ENCODE results near the gene UBA7. TPM values are rescaled to one million over a fixed set of nuclear protein-coding genes. Genes with fewer than 3 reads are reported as not detected.

UBA7 gene
- total and polyA plus RNA-seq, 2 experiments from 2014 or later, result 14.7 to 21.6 TPM

GRCh38 chr3:49804141-49805041 lies 9.4 kb downstream of the UBA7 start:
- Histone ChIP-seq H3K27ac (peak overlapping the region; percentile 95), H3K4me3 (peak overlapping the region; percentile 83), H3K4me1 (ENCODE audit: insufficient read depth) (peaks cover 33% of the 10 kb centered on the region), H3K4me2 (peak overlapping the region; percentile 97), H4K20me1 (ENCODE audit: insufficient read depth, poor library complexity, severe bottlenecking) (no peaks in the 10 kb centered on the region), H3K79me2 (peaks cover 7% of the 10 kb centered on the region), H3K9me2 (replicated peaks; ENCODE audit: insufficient read depth) (no peaks in the 10 kb centered on the region), H2AFZ (no peak overlapping the region), H3K27me3 (peaks cover 13% of the 10 kb centered on the region), H3K9me3 (ENCODE audit: low read depth) (no peaks in the 10 kb centered on the region), H3K36me3 (replicated peaks; ENCODE audit: insufficient read depth, low read depth) (no peaks in the 10 kb centered on the region)
- DNase-seq (ENCODE audit: low spot score), result no peak
- 74% methylated on average over 26 of the region's 26 CpGs for WGBS (ENCODE audit: low lambda C conversion rate, missing lambda C conversion rate)
- TF ChIP-seq CTCF (IDR thresholded peaks at IDR 0.05; ENCODE audit: poor library complexity) (no peak), EZH2phosphoT487 (IDR thresholded peaks at IDR 0.05; ENCODE audit: low read depth, severe bottlenecking, unreplicated experiment) (no peak), EZH2 (IDR thresholded peaks at IDR 0.05; ENCODE audit: borderline replicate concordance) (no peak)

DNA sequence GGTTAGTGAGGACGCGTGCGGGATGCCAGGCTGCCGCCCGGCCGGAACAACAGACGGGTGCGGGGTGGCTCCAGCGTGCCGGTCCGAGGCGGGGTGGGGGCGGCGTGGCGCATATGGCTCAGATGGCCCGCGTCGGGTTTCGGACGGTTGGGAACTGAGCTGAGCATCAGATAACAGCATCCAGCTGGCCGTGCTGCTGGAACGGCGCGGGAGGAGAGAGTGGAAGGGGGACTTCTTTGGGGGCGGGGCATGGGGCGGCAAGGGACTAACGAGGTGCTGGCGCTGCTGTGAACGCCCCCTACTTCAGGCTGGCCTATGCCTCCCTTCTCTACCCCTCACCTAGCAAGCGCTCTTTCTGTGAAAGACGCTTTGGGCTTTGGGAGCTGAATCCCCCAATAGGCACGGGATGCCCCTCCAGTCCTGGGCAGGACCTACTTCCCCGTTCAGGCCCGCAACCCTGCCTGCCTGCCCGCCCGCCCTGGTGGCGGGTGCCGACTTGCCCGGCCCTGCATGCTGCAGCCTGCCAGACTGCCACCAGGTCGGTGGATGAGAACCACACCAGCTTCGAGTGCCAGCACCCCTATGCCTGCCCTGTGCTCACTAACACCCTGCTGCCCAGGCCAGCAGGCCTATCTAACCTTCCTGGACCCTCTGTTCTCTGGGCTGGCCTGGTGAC lies 10.2 kb downstream of the UBA7 start:
- 9% methylated on average over 24 of the region's 41 CpGs for WGBS (ENCODE audit: low lambda C conversion rate, missing lambda C conversion rate)
- H4K20me1 ChIP-seq (ENCODE audit: insufficient read depth, poor library complexity, severe bottlenecking), result no peaks in the 10 kb centered on the region
- peak overlapping the region; percentile 97 for H3K4me2 ChIP-seq
- no peak for TF ChIP-seq CTCF (IDR thresholded peaks at IDR 0.05; ENCODE audit: poor library complexity)
- no peak for TF ChIP-seq EZH2phosphoT487 (IDR thresholded peaks at IDR 0.05; ENCODE audit: low read depth, severe bottlenecking, unreplicated experiment)
- no peak for TF ChIP-seq EZH2 (IDR thresholded peaks at IDR 0.05; ENCODE audit: borderline replicate concordance)
- H3K9me3 ChIP-seq (ENCODE audit: low read depth), result no peaks in the 10 kb centered on the region
- no peaks in the 10 kb centered on the region for H3K36me3 ChIP-seq (replicated peaks; ENCODE audit: insufficient read depth, low read depth)
- H3K4me3 ChIP-seq, result peak overlapping the region; percentile 83
- H3K9me2 ChIP-seq (replicated peaks; ENCODE audit: insufficient read depth), result no peaks in the 10 kb centered on the region
- peak overlapping the region; percentile 100 for H2AFZ ChIP-seq
- peaks cover 13% of the 10 kb centered on the region for H3K27me3 ChIP-seq
- peaks cover 7% of the 10 kb centered on the region for H3K79me2 ChIP-seq
- peak; percentile 71 for DNase-seq (ENCODE audit: low spot score)
- peak overlapping the region; percentile 95 for H3K27ac ChIP-seq
- H3K4me1 ChIP-seq (ENCODE audit: insufficient read depth), result peaks cover 28% of the 10 kb centered on the region

DNA sequence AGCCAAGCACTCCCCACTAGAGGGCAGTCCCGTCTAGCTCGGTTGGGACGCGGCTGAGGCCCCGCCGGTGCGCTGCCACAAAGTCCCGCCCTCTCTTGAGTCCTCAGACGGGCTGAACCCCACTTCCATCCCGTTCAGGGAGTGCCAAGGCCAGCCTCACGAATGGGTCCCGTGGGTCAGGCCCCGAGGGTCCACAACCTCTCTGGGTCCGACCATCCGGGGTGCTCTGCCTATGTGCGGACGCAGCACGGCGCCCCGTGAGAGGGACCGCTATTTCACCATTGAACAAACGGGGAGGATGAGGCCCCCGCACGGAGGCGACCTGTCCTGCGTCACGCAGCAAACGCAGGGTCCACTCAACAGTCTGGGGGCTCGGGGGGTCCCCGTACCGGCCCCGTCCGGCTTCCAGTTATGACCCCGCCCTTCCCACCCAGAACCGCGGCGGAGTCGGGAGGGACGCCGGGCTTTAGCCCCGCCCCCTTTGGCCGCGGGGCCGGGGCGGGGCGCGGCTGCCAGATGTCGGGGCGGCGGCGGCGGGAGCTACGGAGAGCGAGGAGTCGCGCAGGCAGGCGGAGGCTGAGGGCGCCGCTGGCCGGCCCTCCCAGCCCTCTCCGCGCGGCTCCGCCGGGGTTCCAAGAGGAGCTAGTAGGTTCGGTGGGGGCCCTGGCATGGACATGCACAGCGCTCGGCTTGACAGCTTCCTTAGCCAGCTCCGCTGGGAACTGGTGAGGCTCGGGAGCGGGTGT lies 10.9 kb downstream of the UBA7 start, which contains the start of gene INKA1:
TSS of gene INKA1 (plus strand) at position 543 of the 746 bp plus-strand sequence. CDS start at position 675, 132 bp downstream.
- no peaks in the 10 kb centered on the region for H3K36me3 ChIP-seq (replicated peaks; ENCODE audit: insufficient read depth, low read depth)
- no peaks in the 10 kb centered on the region for H3K9me3 ChIP-seq (ENCODE audit: low read depth)
- peak within 1 kb of the TSS; percentile 100 for H2AFZ ChIP-seq
- no peaks in the 10 kb centered on the region for H4K20me1 ChIP-seq (ENCODE audit: insufficient read depth, poor library complexity, severe bottlenecking)
- TF ChIP-seq CTCF (IDR thresholded peaks at IDR 0.05; ENCODE audit: poor library complexity), result peak; percentile 92
- TF ChIP-seq EZH2phosphoT487 (IDR thresholded peaks at IDR 0.05; ENCODE audit: low read depth, severe bottlenecking, unreplicated experiment), result no peak
- DNase-seq (ENCODE audit: low spot score), result peak; percentile 95
- no peaks in the 10 kb centered on the region for H3K9me2 ChIP-seq (replicated peaks; ENCODE audit: insufficient read depth)
- 2% methylated on average over 37 of the region's 71 CpGs for WGBS (ENCODE audit: low lambda C conversion rate, missing lambda C conversion rate)
- H3K4me3 ChIP-seq, result peak within 1 kb of the TSS; percentile 83
- peak within 1 kb of the TSS; percentile 97 for H3K4me2 ChIP-seq
- peaks cover 7% of the 10 kb centered on the region for H3K79me2 ChIP-seq
- peak within 1 kb of the TSS; percentile 95 for H3K27ac ChIP-seq
- peaks cover 13% of the 10 kb centered on the region for H3K27me3 ChIP-seq
- peaks cover 21% of the 10 kb centered on the region for H3K4me1 ChIP-seq (ENCODE audit: insufficient read depth)

Data from hepatocyte (in vitro differentiated cells).